OCI-LY3 (cell line): ENCODE data around the gene TPMT.

Experiments
- H2AFZ ChIP-seq: fragments of 200-600, 300-600 bp; shearing (Covaris generic); 2 replicates; pipeline ENCODE4 v1.6.0; 2014; ENCODE audit warnings: antibody characterized with exemption, low read depth, low read length
- H3K27ac ChIP-seq: fragments of 200-600, 300-600 bp; sonication (generic); 2 replicates; pipeline ENCODE4 v1.5.1; 2014; ENCODE audit warnings: mild to moderate bottlenecking, low read length, moderate library complexity, mixed read lengths
- H3K27me3 ChIP-seq: fragments of 200-600, 300-600 bp; sonication (generic); 2 replicates; pipeline ENCODE4 v1.6.1; 2014; ENCODE audit warnings: low read depth, low read length, mixed read lengths
- H3K36me3 ChIP-seq: fragments of 200-600, 300-600 bp; sonication (generic); replicated peaks from 2 replicates; pipeline ENCODE3; 2014; ENCODE audit warnings: low read depth, low read length, mixed read lengths
- H3K4me1 ChIP-seq: fragments of 300-600, 200-600 bp; sonication (generic); 2 replicates; pipeline ENCODE4 v1.6.1; 2014; ENCODE audit warnings: low read length, mixed read lengths
- H3K4me2 ChIP-seq: fragments of 200-600, 300-600 bp; sonication (generic); 2 replicates; pipeline ENCODE4 v1.6.1; 2014; ENCODE audit warnings: low read length, mixed read lengths
- H3K4me3 ChIP-seq: fragments of 300-600, 200-600 bp; sonication (generic); 2 replicates; pipeline ENCODE4 v1.5.1; 2014; ENCODE audit warnings: antibody characterized with exemption, mild to moderate bottlenecking, low read length, moderate library complexity
- H3K79me2 ChIP-seq: fragments of 300-600, 200-600 bp; shearing (Covaris generic); 2 replicates; pipeline ENCODE4 v1.6.1; 2014; ENCODE audit warnings: mild to moderate bottlenecking, low read length, mixed read lengths
- H3K9ac ChIP-seq: fragments of 300-600, 200-600 bp; shearing (Covaris generic); 2 replicates; pipeline ENCODE4 v1.6.0; 2014; ENCODE audit warnings: mild to moderate bottlenecking, low read length, moderate library complexity
- H3K9me3 ChIP-seq: fragments of 200-600, 300-600 bp; shearing (Covaris generic); 2 replicates; pipeline ENCODE4 v1.6.1; 2014; ENCODE audit warnings: low read length, mixed read lengths; ENCODE audit not compliant: insufficient read depth
- H4K20me1 ChIP-seq: fragments of 200-600, 300-600 bp; sonication (generic); 2 replicates; pipeline ENCODE4 v1.6.1; 2016; ENCODE audit warnings: low read length, mixed read lengths; ENCODE audit not compliant: insufficient read depth
- EZH2phosphoT487 ChIP-seq: fragments of 200-600 bp; shearing (Covaris generic); IDR thresholded peaks from 2 replicates; pipeline ENCODE4 v1.6.1; 2018; ENCODE audit warnings: antibody characterized with exemption, mixed run types, low read depth
- TF ChIP-seq, protein P1 (sequence below): fragments of 200-600, 300-600 bp; sonication (generic); IDR thresholded peaks from 2 replicates; pipeline ENCODE4 v1.5.1; 2014; ENCODE audit warnings: antibody characterized with exemption, low read length, low read depth

TPMT gene

DNA sequence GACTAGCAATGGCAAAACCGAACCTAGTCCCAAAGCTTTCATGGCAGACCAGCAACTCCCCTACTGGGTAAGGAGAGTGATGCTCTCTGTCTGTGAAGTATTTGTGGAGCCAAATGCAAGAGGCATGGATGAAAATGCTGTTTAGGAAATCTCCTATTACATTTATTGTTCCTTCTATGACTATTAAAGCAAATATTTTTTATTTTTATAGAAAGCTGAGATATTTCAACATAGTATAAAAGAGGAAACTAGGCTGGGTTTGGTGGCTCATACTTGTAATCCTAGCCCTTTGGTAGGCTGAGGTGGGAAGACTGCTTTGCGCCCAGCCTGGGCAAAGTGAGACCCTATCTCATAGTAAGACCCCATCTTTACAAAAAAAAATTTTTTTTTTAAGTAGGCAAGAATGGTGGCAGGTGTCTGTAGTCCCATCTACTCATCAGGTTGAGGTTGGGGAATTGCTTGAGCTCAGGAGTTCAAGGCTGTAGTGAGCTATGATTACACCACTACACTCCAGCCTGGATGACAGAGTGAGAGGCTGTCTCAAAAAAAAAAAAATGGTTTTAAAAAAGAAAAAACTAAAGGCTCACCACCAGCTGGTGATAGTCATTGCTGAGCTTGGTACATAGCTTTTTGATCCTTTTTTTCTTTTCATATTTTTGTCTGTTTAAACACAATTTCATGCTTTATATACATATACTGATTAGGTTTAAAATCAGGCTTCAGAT is 11.6 kb upstream of the TPMT start:
- no peaks in the 10 kb centered on the region for H3K79me2 ChIP-seq
- no peak overlapping the region for H3K9ac ChIP-seq
- no peaks in the 10 kb centered on the region for H4K20me1 ChIP-seq
- no peak overlapping the region for H2AFZ ChIP-seq
- peaks cover 14% of the 10 kb centered on the region for H3K36me3 ChIP-seq
- no peaks in the 10 kb centered on the region for H3K4me1 ChIP-seq
- no peak overlapping the region for H3K27ac ChIP-seq
- TF ChIP-seq, protein P1, sequence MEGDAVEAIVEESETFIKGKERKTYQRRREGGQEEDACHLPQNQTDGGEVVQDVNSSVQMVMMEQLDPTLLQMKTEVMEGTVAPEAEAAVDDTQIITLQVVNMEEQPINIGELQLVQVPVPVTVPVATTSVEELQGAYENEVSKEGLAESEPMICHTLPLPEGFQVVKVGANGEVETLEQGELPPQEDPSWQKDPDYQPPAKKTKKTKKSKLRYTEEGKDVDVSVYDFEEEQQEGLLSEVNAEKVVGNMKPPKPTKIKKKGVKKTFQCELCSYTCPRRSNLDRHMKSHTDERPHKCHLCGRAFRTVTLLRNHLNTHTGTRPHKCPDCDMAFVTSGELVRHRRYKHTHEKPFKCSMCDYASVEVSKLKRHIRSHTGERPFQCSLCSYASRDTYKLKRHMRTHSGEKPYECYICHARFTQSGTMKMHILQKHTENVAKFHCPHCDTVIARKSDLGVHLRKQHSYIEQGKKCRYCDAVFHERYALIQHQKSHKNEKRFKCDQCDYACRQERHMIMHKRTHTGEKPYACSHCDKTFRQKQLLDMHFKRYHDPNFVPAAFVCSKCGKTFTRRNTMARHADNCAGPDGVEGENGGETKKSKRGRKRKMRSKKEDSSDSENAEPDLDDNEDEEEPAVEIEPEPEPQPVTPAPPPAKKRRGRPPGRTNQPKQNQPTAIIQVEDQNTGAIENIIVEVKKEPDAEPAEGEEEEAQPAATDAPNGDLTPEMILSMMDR: no peak
- no peak for TF ChIP-seq EZH2phosphoT487
- H3K9me3 ChIP-seq: no peaks in the 10 kb centered on the region
- H3K4me3 ChIP-seq: no peak overlapping the region
- H3K4me2 ChIP-seq: no peak overlapping the region
- no peaks in the 10 kb centered on the region for H3K27me3 ChIP-seq

DNA sequence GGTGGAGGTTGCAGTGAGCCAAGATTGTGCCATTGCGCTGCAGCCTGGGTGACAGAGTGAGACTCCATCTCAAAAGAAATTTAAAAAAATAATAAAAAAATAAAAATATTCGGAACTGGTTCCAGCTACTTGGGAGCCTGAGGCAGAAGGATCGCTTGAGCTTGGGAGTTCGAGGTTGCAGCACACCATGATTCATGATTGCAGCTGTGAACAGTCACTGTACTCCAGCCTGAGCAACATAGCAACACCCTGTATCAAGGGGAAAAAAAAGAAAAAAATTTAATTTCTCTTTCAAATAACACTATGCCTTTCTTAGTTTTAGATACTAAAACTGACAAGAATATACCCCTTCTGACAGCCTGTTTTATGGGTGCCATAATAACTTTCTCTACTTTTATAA is 10.9 kb upstream of the TPMT start:
- Histone ChIP-seq H3K9me3 (no peaks in the 10 kb centered on the region), H3K4me1 (no peaks in the 10 kb centered on the region), H3K4me2 (no peak overlapping the region), H3K27ac (no peak overlapping the region), H3K4me3 (no peak overlapping the region), H3K36me3 (peaks cover 14% of the 10 kb centered on the region), H3K79me2 (no peaks in the 10 kb centered on the region), H3K9ac (no peak overlapping the region), H4K20me1 (no peaks in the 10 kb centered on the region), H2AFZ (no peak overlapping the region), H3K27me3 (no peaks in the 10 kb centered on the region)
- TF ChIP-seq, protein P1: no peak
- TF ChIP-seq EZH2phosphoT487: no peak

DNA sequence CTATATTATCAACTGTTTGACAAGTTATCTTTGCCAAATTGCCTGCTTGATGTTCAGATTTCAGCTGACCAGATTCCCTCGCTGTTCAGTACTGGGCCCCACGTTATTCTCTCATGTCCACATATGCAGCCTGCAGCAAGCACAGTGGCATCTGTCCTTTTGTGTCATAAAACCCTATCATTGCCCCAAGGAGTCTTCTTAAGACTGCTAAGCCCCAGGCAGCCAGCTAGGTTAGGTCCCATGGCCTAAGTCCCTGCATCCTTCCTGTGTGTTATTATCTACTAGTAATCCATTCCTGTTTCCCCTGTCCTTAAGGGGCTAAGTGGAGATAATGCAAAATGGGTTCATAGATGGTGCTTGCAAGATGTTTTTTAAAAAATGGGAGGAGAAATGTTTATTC is 7.5 kb upstream of the TPMT start:
- Histone ChIP-seq H3K79me2 (no peaks in the 10 kb centered on the region), H4K20me1 (no peaks in the 10 kb centered on the region), H2AFZ (no peak overlapping the region), H3K9ac (no peak overlapping the region), H3K4me2 (no peak overlapping the region), H3K4me3 (no peak overlapping the region), H3K4me1 (no peaks in the 10 kb centered on the region), H3K27ac (no peak overlapping the region), H3K9me3 (no peaks in the 10 kb centered on the region), H3K27me3 (no peaks in the 10 kb centered on the region), H3K36me3 (peaks cover 7% of the 10 kb centered on the region)
- TF ChIP-seq, protein P1: no peak
- no peak for TF ChIP-seq EZH2phosphoT487

DNA sequence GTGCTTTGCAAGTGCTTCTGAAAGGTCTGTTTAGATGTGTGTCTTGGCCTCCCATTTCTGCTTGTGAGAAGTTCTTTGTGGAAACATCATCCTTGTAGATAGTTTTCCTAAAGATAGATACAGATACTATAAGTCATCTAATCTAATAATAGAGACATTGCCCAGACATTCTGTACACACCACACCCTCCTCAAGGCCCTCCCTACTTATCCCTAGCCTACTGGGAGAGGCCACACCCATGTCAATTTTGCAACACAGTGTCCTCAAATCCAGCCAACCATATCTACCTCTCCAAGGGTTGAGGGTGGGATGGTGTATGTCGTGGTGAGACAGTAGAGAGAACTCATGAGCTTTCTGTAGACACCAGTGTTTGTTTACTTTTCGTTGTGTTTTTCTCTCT is 6.6 kb upstream of the TPMT start:
- no peak overlapping the region for H3K9ac ChIP-seq
- TF ChIP-seq EZH2phosphoT487: no peak
- TF ChIP-seq, protein P1: no peak
- no peaks in the 10 kb centered on the region for H3K27me3 ChIP-seq
- H4K20me1 ChIP-seq: no peaks in the 10 kb centered on the region
- H3K9me3 ChIP-seq: no peaks in the 10 kb centered on the region
- H2AFZ ChIP-seq: no peak overlapping the region
- peaks cover 3% of the 10 kb centered on the region for H3K4me1 ChIP-seq
- no peak overlapping the region for H3K4me3 ChIP-seq
- H3K4me2 ChIP-seq: no peak overlapping the region
- no peaks in the 10 kb centered on the region for H3K79me2 ChIP-seq
- no peak overlapping the region for H3K27ac ChIP-seq
- peaks cover 10% of the 10 kb centered on the region for H3K36me3 ChIP-seq
